HS-5 (cell line): ENCODE results near the gene TIAM1.

Experiments
- DNase-seq: peaks from one replicate; pipeline ENCODE4 v3.0.0-alpha.2; 2012; ENCODE audit warnings: low read depth

The TIAM1 gene

GRCh38 chr21:31286621-31287020 lies 57.4 kb downstream of the TIAM1 start:
- no peak for DNase-seq

GRCh38 chr21:31284797-31285397 lies 59.2 kb downstream of the TIAM1 start:
- peak; percentile 37 for DNase-seq

GRCh38 chr21:31283025-31283424 lies 61.0 kb downstream of the TIAM1 start:
- no peak for DNase-seq

GRCh38 chr21:31282095-31282709 lies 61.9 kb downstream of the TIAM1 start:
- peak; percentile 91 for DNase-seq

- no peak for DNase-seq
Measured at GRCh38 chr21:31281561-31281960, 62.5 kb downstream of the TIAM1 start.

- no peak for DNase-seq
Measured at GRCh38 chr21:31279986-31280385, 64.1 kb downstream of the TIAM1 start.

GRCh38 chr21:31279214-31279613 lies 64.8 kb downstream of the TIAM1 start:
- no peak for DNase-seq

- no peak for DNase-seq
Measured at GRCh38 chr21:31278511-31279130, 65.4 kb downstream of the TIAM1 start.

- DNase-seq: no peak
Measured at GRCh38 chr21:31276663-31277062, 67.4 kb downstream of the TIAM1 start.

GRCh38 chr21:31275901-31276300 lies 68.2 kb downstream of the TIAM1 start:
- no peak for DNase-seq

GRCh38 chr21:31273278-31273677 lies 70.8 kb downstream of the TIAM1 start:
- no peak for DNase-seq

- no peak for DNase-seq
Measured at GRCh38 chr21:31268090-31268489, 76.0 kb downstream of the TIAM1 start.

GRCh38 chr21:31267644-31268043 lies 76.4 kb downstream of the TIAM1 start:
- no peak for DNase-seq

- DNase-seq: no peak
Measured at GRCh38 chr21:31266241-31266640, 77.8 kb downstream of the TIAM1 start.

GRCh38 chr21:31265366-31266013 lies 78.6 kb downstream of the TIAM1 start:
- no peak for DNase-seq

- DNase-seq: no peak
Measured at GRCh38 chr21:31264574-31264973, 79.5 kb downstream of the TIAM1 start.

GRCh38 chr21:31262728-31263127 lies 81.3 kb downstream of the TIAM1 start:
- DNase-seq: no peak

GRCh38 chr21:31261759-31262158 lies 82.3 kb downstream of the TIAM1 start:
- DNase-seq: no peak

GRCh38 chr21:31260790-31261189 lies 83.3 kb downstream of the TIAM1 start:
- DNase-seq: no peak

GRCh38 chr21:31258073-31258472 lies 86.0 kb downstream of the TIAM1 start:
- no peak for DNase-seq

GRCh38 chr21:31257265-31257664 lies 86.8 kb downstream of the TIAM1 start:
- no peak for DNase-seq

- no peak for DNase-seq
Measured at GRCh38 chr21:31255896-31256295, 88.2 kb downstream of the TIAM1 start.

GRCh38 chr21:31255036-31255435 lies 89.0 kb downstream of the TIAM1 start:
- no peak for DNase-seq
